Measurements from ENCODE around the gene NAV2.
"Not testable (repeated sequence)": the region's sequence is repeated elsewhere in the genome, so short reads cannot be mapped to it uniquely, and the experiment has no call there.

DNA sequence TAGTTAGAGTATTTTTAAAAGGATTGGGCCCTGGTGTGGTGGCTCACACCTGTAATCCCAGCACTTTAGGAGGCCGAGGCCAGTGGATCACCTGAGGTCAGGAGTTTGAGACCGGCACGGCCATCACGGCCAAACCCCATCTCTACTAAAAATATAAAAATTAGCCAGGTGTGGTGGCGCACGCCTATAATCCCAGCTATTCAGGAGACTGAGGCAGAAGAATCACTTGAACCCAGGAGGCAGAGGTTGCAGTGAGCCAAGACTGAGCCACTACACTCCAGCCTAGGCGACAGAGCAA, 415.8 kb downstream of the NAV2 start:
- TF ChIP-seq, protein P1, sequence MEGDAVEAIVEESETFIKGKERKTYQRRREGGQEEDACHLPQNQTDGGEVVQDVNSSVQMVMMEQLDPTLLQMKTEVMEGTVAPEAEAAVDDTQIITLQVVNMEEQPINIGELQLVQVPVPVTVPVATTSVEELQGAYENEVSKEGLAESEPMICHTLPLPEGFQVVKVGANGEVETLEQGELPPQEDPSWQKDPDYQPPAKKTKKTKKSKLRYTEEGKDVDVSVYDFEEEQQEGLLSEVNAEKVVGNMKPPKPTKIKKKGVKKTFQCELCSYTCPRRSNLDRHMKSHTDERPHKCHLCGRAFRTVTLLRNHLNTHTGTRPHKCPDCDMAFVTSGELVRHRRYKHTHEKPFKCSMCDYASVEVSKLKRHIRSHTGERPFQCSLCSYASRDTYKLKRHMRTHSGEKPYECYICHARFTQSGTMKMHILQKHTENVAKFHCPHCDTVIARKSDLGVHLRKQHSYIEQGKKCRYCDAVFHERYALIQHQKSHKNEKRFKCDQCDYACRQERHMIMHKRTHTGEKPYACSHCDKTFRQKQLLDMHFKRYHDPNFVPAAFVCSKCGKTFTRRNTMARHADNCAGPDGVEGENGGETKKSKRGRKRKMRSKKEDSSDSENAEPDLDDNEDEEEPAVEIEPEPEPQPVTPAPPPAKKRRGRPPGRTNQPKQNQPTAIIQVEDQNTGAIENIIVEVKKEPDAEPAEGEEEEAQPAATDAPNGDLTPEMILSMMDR (IDR thresholded peaks at IDR 0.05; ENCODE audit: poor library complexity, severe bottlenecking): not testable (repeated sequence)
- TF ChIP-seq TAF1 (IDR thresholded peaks at IDR 0.05; ENCODE audit: low read depth); POLR2AphosphoS5 (IDR thresholded peaks at IDR 0.05): not testable (repeated sequence)

Data from neural cell (in vitro differentiated cells).